Trophoblast cell (in vitro differentiated cells and primary cell): Measurements from ENCODE around the gene CDK2AP2.

ENCODE experiments used
- DNase-seq, 2 donors: peaks; one replicate each; pipeline ENCODE4 v3.0.0-alpha.2; 2016
- H2AFZ ChIP-seq: 2 replicates; pipeline ENCODE4 v1.6.1; 2013; ENCODE audit warnings: low read length, moderate library complexity, mild to moderate bottlenecking; ENCODE audit not compliant: insufficient read depth, poor library complexity
- H2AK5ac ChIP-seq: 2 replicates; pipeline ENCODE4 v1.6.1; 2013; ENCODE audit warnings: mild to moderate bottlenecking, low read length
- H2BK120ac ChIP-seq: 2 replicates; pipeline ENCODE4 v1.6.1; 2013; ENCODE audit warnings: low read length, mild to moderate bottlenecking, moderate library complexity; ENCODE audit not compliant: insufficient read depth, poor library complexity
- H2BK12ac ChIP-seq: 2 replicates; pipeline ENCODE4 v1.6.1; 2013; ENCODE audit warnings: mild to moderate bottlenecking, low read length, moderate library complexity
- H2BK5ac ChIP-seq: 2 replicates; pipeline ENCODE4 v1.6.1; 2013; ENCODE audit warnings: low read length, low read depth, moderate library complexity, mild to moderate bottlenecking; ENCODE audit not compliant: poor library complexity
- H3K14ac ChIP-seq: 2 replicates; pipeline ENCODE4 v1.6.1; 2013; ENCODE audit warnings: mild to moderate bottlenecking, low read length
- H3K18ac ChIP-seq: 2 replicates; pipeline ENCODE4 v1.6.1; 2013; ENCODE audit warnings: mild to moderate bottlenecking, low read length
- H3K23ac ChIP-seq: 2 replicates; pipeline ENCODE4 v1.6.1; 2013; ENCODE audit warnings: low read length
- H3K27ac ChIP-seq: 2 replicates; pipeline ENCODE4 v1.5.1; 2013; ENCODE audit warnings: low read depth, mild to moderate bottlenecking, inconsistent platforms, low read length, moderate library complexity
- H3K27me3 ChIP-seq: 2 replicates; pipeline ENCODE4 v1.6.1; 2013; ENCODE audit warnings: inconsistent platforms, mild to moderate bottlenecking, low read length, moderate library complexity; ENCODE audit not compliant: insufficient read depth
- H3K36me3 ChIP-seq, 2 experiments: 1 replicate in 1 of 2; 2 replicates in 1 of 2; pipeline ENCODE4 v1.6.1; 2013; ENCODE audit warnings: low read length in 2 of 2, mild to moderate bottlenecking in 2 of 2, moderate library complexity in 1 of 2; ENCODE audit not compliant: insufficient read depth in 2 of 2, control insufficient read depth in 1 of 2
- H3K4ac ChIP-seq: 2 replicates; pipeline ENCODE4 v1.6.1; 2013; ENCODE audit warnings: low read depth, mild to moderate bottlenecking, low read length, moderate library complexity
- H3K4me1 ChIP-seq, 2 experiments: 1 replicate in 1 of 2; 2 replicates in 1 of 2; pipeline ENCODE4 v1.6.1; 2013; ENCODE audit warnings: low read length in 2 of 2, mild to moderate bottlenecking in 2 of 2, moderate library complexity in 1 of 2; ENCODE audit not compliant: insufficient read depth in 2 of 2, control insufficient read depth in 1 of 2
- H3K4me2 ChIP-seq: 2 replicates; pipeline ENCODE4 v1.6.1; 2013; ENCODE audit warnings: inconsistent platforms, mild to moderate bottlenecking, low read length, moderate library complexity
- H3K4me3 ChIP-seq: 2 replicates; pipeline ENCODE4 v1.5.1; 2013; ENCODE audit warnings: mild to moderate bottlenecking, low read depth, low read length, inconsistent platforms
- H3K79me1 ChIP-seq: one replicate; pipeline ENCODE4 v1.6.1; 2013; ENCODE audit warnings: low read length
- H3K79me2 ChIP-seq: 2 replicates; pipeline ENCODE4 v1.6.1; 2013; ENCODE audit warnings: low read length, mild to moderate bottlenecking; ENCODE audit not compliant: control insufficient read depth, insufficient read depth, poor library complexity
- H3K9ac ChIP-seq: 2 replicates; pipeline ENCODE4 v1.6.1; 2013; ENCODE audit warnings: mild to moderate bottlenecking, low read length
- H3K9me3 ChIP-seq: 2 replicates; pipeline ENCODE4 v1.6.1; 2013; ENCODE audit warnings: low read depth, mild to moderate bottlenecking, control low read depth, inconsistent platforms, low read length; ENCODE audit not compliant: insufficient read depth
- H4K12ac ChIP-seq: 2 replicates; pipeline ENCODE4 v1.6.1; 2013; ENCODE audit warnings: low read depth, mild to moderate bottlenecking, low read length, moderate library complexity
- H4K8ac ChIP-seq: 2 replicates; pipeline ENCODE4 v1.6.1; 2013; ENCODE audit warnings: low read depth, mild to moderate bottlenecking, low read length, moderate library complexity
- H4K91ac ChIP-seq: one replicate; pipeline ENCODE4 v1.6.1; 2013; ENCODE audit warnings: low read depth, mild to moderate bottlenecking, low read length, moderate library complexity
- WGBS: extraction: QIAGEN DNeasy Blood & Tissue Kit; methylation state at CpG from one replicate; pipeline ENCODE4 v1.1.7; 2013; ENCODE audit warnings: missing lambda C conversion rate; ENCODE audit not compliant: insufficient read length, insufficient coverage; ENCODE audit errors: extremely low coverage; 5-methylcytosine and 5-hydroxymethylcytosine counted together

Gene CDK2AP2

DNA sequence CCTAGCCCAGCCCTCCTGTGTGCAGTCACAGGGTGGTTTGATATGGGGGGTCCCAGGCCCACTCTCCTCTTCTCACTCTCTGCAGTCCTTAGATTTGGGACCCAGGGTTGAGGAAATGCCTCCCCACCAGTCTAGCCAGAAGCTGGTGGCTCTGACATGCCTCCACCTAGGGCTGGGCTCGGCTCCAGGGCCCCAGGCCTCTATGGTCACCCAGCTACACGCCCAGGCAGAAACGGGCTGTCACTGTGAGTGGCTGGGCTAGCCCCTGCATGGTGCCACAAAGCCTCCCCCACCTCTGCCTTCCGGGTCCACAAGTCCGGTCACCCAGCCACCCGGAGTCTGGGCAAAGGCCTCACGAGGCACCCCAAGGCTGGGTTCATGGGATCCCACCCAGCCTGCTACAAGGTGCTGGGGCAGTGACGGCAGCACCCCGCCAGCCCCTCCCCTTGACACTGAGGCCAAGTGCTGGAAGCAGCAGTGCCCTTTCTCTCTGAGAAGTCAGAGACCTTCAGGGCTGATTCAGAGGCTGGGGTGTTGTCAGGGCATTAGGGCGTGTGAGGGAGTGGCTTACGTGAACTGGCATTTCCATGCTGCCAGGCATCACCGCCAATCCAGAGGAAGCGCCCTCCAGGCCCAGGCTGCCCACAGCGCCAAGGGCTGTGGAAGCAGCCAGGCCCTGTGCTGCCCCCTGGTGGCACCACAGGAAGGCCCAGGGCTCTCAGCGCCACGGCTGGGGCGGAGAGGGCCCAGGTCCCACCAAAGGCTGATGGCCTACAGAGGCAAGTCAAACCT lies 2.2 kb downstream of the CDK2AP2 start:
- H3K79me2 ChIP-seq: peaks cover 17% of the 10 kb centered on the region
- H3K9me3 ChIP-seq: no peaks in the 10 kb centered on the region
- H3K9ac ChIP-seq: peak overlapping the region; percentile 12
- H2AFZ ChIP-seq: peak overlapping the region; percentile 4
- peak; percentile 94 to 97 for DNase-seq
- H2AK5ac ChIP-seq: peak overlapping the region; percentile 90
- no peak overlapping the region for H3K23ac ChIP-seq
- WGBS: no CpG with 5 or more reads among the region's 17 CpGs
- H3K27ac ChIP-seq: peak overlapping the region; percentile 93
- H3K14ac ChIP-seq: peak overlapping the region; percentile 73
- peak overlapping the region; percentile 90 for H2BK120ac ChIP-seq
- peak overlapping the region; percentile 85 for H4K8ac ChIP-seq
- H4K91ac ChIP-seq: peak overlapping the region; percentile 95
- H2BK12ac ChIP-seq: peak overlapping the region; percentile 91
- H3K27me3 ChIP-seq: no peaks in the 10 kb centered on the region
- H3K4ac ChIP-seq: peak overlapping the region; percentile 4
- peak overlapping the region; percentile 95 for H3K4me2 ChIP-seq
- no peak overlapping the region for H3K4me3 ChIP-seq
- peaks cover 23 to 36% of the 10 kb centered on the region in 2 experiments for H3K4me1 ChIP-seq
- H3K36me3 ChIP-seq: peaks cover 26 to 27% of the 10 kb centered on the region in 2 experiments
- peaks cover 24% of the 10 kb centered on the region for H3K79me1 ChIP-seq
- peak overlapping the region; percentile 92 for H2BK5ac ChIP-seq
- H4K12ac ChIP-seq: peak overlapping the region; percentile 92
- peak overlapping the region; percentile 78 for H3K18ac ChIP-seq

DNA sequence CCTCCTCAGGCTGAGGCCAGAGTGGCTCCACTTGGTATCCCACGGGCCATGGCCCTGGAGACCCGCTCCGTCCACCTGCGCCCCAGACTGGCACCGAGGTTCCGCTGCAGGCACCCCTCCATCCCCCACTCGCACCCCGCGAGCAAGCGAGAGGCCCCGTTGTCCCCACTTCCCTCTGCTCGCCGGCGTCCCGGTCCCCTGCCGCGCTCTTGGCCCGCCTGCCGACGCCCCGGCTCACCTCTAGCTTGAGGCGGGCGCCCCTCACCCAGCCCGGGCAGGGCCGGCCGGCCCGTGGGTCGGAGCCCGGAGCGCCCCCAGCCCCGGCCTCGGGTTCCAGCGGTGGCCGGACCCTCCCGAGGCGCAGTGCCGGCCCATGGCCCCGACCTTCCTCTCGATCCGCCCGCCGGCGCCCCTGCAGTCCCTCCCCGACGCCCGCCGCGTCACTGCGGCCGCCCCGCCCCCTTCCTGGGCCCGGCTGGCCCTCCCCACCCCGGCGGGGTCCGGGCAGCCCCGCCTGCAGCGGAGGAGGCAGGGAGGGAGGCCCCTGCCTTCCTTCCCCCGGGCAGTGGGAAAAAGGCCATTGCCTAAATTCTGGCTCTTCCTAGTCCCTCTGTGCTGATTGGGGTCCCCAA lies 2.9 kb downstream of the CDK2AP2 start, which contains the start of gene PITPNM1:
TSS of gene PITPNM1 (minus strand) at position 414 of the 632 bp plus-strand sequence. CDS start 1,183 bp downstream, outside the sequence.
- peak within 1 kb of the TSS; percentile 93 for H3K27ac ChIP-seq
- H2BK5ac ChIP-seq: peak within 1 kb of the TSS; percentile 92
- peaks cover 24% of the 10 kb centered on the region for H3K79me1 ChIP-seq
- peak within 1 kb of the TSS; percentile 78 for H3K9ac ChIP-seq
- peak within 1 kb of the TSS; percentile 65 for H2AFZ ChIP-seq
- H3K4me2 ChIP-seq: peak within 1 kb of the TSS; percentile 95
- no peaks in the 10 kb centered on the region for H3K9me3 ChIP-seq
- peak within 1 kb of the TSS; percentile 85 for H4K8ac ChIP-seq
- peak; percentile 76 to 82 for DNase-seq
- peaks cover 23 to 36% of the 10 kb centered on the region in 2 experiments for H3K4me1 ChIP-seq
- H2BK120ac ChIP-seq: peak within 1 kb of the TSS; percentile 90
- H3K36me3 ChIP-seq: peaks cover 31 to 32% of the 10 kb centered on the region in 2 experiments
- H2BK12ac ChIP-seq: peak within 1 kb of the TSS; percentile 91
- H3K4me3 ChIP-seq: peak within 1 kb of the TSS; percentile 84
- H3K27me3 ChIP-seq: no peaks in the 10 kb centered on the region
- H2AK5ac ChIP-seq: peak within 1 kb of the TSS; percentile 90
- H4K12ac ChIP-seq: peak within 1 kb of the TSS; percentile 92
- WGBS: no CpG with 5 or more reads among the region's 58 CpGs
- no peak within 1 kb of the TSS for H3K23ac ChIP-seq
- peaks cover 17% of the 10 kb centered on the region for H3K79me2 ChIP-seq
- H4K91ac ChIP-seq: peak within 1 kb of the TSS; percentile 95
- H3K14ac ChIP-seq: peak within 1 kb of the TSS; percentile 82
- H3K18ac ChIP-seq: peak within 1 kb of the TSS; percentile 85
- H3K4ac ChIP-seq: peak within 1 kb of the TSS; percentile 12

DNA sequence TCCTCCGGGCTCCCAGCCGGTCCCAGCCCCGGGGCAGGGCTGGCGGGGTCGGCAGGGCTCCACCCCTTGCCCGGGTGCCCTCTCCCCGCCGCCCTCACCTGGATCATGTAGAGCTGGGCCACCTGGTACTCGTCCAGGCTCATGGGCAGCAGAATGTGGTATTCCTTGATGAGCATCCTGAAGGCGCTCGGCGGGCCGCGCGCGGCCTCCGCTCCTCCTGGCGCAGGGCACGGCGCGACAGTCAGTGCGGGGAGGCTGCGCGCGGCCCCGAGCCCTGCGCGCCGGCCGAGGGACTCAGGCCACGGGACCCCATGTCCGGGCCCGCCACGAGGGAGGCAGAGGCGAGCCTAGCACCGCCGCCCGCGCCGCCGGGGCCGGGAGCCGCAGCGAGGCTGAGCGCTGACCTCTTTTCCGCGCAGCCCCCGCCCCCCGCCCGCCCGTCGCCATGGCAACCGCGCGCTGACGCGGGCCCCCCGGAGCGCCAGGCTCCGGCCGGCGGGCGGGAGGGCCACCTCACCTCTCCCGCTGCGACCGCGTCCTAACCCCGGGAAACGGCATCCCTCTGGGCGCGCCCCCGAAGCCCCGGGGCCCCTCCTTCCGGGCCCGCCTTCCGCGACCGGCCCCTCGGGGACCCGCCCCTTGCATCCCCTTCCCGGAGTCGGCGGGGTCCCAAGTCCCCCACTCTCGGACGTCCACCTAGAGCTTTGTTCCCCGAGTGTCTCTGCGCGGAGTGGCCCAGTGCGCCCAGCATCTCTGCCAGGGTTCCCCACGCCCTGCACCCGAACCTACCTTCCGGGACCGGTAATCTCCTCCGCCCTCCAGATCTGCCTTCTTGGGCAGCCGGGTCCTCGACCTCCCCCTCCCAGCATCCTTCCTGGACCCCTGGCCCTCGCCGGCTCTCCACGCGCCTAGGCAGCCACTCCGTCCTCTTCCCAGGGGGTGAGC lies 3.7 kb downstream of the CDK2AP2 start:
- H3K79me1 ChIP-seq: peaks cover 24% of the 10 kb centered on the region
- peak overlapping the region; percentile 62 for H4K91ac ChIP-seq
- H3K4me1 ChIP-seq: peaks cover 23 to 36% of the 10 kb centered on the region in 2 experiments
- H3K9ac ChIP-seq: peak overlapping the region; percentile 78
- H3K4me3 ChIP-seq: peak overlapping the region; percentile 84
- H3K27ac ChIP-seq: peak overlapping the region; percentile 63
- WGBS: no CpG with 5 or more reads among the region's 101 CpGs
- peak overlapping the region; percentile 65 for H2AFZ ChIP-seq
- no peak overlapping the region for H2BK12ac ChIP-seq
- peak overlapping the region; percentile 12 for H3K4ac ChIP-seq
- no peak overlapping the region for H3K23ac ChIP-seq
- peak in 1 of 2 donors; percentile 33 for DNase-seq
- peak overlapping the region; percentile 80 for H2AK5ac ChIP-seq
- H3K4me2 ChIP-seq: peak overlapping the region; percentile 95
- no peaks in the 10 kb centered on the region for H3K9me3 ChIP-seq
- peak overlapping the region; percentile 85 for H3K18ac ChIP-seq
- peaks cover 17% of the 10 kb centered on the region for H3K79me2 ChIP-seq
- peak overlapping the region; percentile 82 for H3K14ac ChIP-seq
- peak overlapping the region; percentile 79 for H4K8ac ChIP-seq
- H3K36me3 ChIP-seq: peaks cover 37 to 38% of the 10 kb centered on the region in 2 experiments
- no peaks in the 10 kb centered on the region for H3K27me3 ChIP-seq
- peak overlapping the region; percentile 4 for H2BK120ac ChIP-seq
- H4K12ac ChIP-seq: peak overlapping the region; percentile 54
- peak overlapping the region; percentile 44 for H2BK5ac ChIP-seq
